ENCODE results near the gene CDKN2B-AS1. TPM values are rescaled to one million over a fixed set of nuclear protein-coding genes. Genes with fewer than 3 reads are reported as not detected.

The CDKN2B-AS1 gene
- total RNA-seq, 1 experiment from 2014 or later = 0.24 TPM

DNA sequence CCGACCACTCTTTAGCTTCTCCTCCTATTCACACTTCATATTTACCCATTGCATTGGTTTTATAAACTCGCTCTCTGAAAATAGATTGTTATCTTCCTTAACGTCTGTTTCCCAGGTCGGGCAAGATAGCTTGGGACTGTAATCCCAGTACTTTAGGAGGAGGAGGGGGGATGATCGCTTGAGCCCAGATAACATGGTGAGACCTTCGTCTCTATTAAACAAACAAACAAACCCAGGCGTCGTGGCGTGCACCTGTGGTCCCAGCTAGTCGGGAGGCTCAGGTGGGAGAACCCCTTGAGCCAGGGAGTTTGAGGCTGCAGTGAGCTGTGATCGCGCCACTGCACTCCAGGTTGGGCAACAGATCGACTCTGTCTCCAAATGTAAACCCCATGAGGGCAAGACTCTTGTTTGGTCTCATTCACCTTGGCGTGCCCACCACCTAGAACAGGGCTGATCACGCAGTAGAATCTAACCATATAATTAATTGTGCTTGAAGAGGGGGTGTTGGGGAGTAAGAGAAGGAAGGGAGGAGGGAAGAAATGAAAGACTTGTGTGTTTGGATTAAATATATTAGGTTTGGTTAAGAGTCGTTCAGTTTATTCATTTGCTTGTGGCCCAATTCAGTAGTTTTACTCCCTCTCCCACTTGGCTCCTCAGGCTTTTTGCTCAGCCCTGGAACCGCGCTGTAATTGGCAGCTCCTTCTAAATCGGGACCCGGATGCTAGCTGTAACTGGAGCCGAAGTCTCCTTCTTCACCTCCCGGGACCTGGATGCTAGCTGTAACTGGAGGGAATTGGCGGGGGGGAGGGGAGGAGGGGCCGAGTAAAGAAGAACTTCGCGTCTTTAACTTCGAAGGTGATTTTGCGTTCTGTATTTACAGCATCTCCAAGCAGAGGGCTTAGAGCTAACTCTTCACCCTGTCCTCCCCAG is 25.3 kb upstream of the CDKN2B-AS1 start (continued):
- no peak for TF ChIP-seq NFYB (CRISPR knock-in tag; conservative IDR thresholded peaks at IDR 0.05; ENCODE audit: low read depth)
- no peak for TF ChIP-seq SMAD4 (CRISPR knock-in tag; IDR thresholded peaks at IDR 0.05)

DNA sequence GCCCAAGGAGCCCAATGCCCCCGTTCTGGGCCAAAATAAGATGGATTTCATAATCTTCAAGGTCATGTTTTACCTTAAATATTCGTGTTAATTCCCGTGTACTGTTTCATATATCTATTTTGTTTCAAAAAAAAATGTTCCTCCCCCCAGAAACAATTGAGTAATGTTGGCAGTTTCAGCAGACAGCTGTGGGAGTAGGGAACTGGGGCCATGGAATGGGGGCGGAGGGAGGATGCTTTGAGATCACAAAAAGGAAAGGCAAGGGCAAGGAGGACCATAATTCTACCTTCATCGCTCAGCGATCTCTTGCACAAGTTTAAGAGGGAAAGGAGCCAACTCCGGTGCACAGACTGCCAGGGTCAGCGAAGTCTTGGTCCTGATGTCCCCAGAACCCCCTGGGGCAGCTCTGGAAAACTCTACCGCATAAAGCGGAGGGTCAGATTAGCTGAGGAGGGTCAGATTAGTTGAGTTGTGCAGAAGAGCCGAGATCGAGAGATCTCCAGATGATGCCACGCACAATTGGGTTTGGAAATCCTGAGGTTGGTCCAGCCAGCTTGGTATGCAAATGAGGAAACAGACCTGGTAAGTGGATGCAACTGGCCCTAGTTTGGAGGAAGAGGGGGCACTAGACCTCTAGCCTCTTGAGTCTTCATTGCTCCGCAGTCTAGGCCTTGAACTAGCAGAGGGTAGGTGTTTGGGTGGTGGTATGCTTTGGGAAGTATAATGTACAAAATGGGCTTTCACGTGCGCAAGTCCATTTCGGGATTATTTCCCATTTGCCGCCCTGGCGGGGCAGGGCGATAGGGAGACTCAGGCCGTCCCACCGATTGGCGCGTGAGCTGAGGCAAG is 24.4 kb upstream of the CDKN2B-AS1 start:
- Mint-ChIP-seq H3K9me3 (no peaks in the 10 kb centered on the region), H3K27ac (no peak overlapping the region), H3K4me1 (peaks cover 59% of the 10 kb centered on the region), H3K36me3 (no peaks in the 10 kb centered on the region), H3K27me3 (ENCODE audit: low read depth) (peaks cover 100% of the 10 kb centered on the region), H3K4me3 (peak overlapping the region; percentile 44)
- CTCF ChIA-PET = interaction anchor here (0.9 to 4.8 kb wide), 9 partner anchors 11 to 157 kb away, joined by 3 to 60 read pairs (median 4); partner anchors contain the start of genes CDKN2A, CDKN2B and CDKN2B-AS1
- peak; percentile 3 for ATAC-seq
- TF ChIP-seq SMAD4 (CRISPR knock-in tag; IDR thresholded peaks at IDR 0.05) (no peak), NFE2L1 (CRISPR knock-in tag; IDR thresholded peaks at IDR 0.05) (no peak), ZNF263 (CRISPR knock-in tag; IDR thresholded peaks at IDR 0.05; ENCODE audit: low read depth) (no peak), ZNF121 (CRISPR knock-in tag; IDR thresholded peaks at IDR 0.05) (no peak), MYBL2 (CRISPR knock-in tag; IDR thresholded peaks at IDR 0.05) (no peak), SP1 (CRISPR knock-in tag; conservative IDR thresholded peaks at IDR 0.05) (no peak), ZNF219 (CRISPR knock-in tag; IDR thresholded peaks at IDR 0.05; ENCODE audit: borderline replicate concordance) (no peak), FOXJ3 (CRISPR knock-in tag; IDR thresholded peaks at IDR 0.05; ENCODE audit: borderline replicate concordance) (no peak)
- TF ChIP-seq, protein P1, sequence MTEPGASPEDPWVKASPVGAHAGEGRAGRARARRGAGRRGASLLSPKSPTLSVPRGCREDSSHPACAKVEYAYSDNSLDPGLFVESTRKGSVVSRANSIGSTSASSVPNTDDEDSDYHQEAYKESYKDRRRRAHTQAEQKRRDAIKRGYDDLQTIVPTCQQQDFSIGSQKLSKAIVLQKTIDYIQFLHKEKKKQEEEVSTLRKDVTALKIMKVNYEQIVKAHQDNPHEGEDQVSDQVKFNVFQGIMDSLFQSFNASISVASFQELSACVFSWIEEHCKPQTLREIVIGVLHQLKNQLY (CRISPR knock-in tag; IDR thresholded peaks at IDR 0.05) = no peak
- TF ChIP-seq, protein P2, sequence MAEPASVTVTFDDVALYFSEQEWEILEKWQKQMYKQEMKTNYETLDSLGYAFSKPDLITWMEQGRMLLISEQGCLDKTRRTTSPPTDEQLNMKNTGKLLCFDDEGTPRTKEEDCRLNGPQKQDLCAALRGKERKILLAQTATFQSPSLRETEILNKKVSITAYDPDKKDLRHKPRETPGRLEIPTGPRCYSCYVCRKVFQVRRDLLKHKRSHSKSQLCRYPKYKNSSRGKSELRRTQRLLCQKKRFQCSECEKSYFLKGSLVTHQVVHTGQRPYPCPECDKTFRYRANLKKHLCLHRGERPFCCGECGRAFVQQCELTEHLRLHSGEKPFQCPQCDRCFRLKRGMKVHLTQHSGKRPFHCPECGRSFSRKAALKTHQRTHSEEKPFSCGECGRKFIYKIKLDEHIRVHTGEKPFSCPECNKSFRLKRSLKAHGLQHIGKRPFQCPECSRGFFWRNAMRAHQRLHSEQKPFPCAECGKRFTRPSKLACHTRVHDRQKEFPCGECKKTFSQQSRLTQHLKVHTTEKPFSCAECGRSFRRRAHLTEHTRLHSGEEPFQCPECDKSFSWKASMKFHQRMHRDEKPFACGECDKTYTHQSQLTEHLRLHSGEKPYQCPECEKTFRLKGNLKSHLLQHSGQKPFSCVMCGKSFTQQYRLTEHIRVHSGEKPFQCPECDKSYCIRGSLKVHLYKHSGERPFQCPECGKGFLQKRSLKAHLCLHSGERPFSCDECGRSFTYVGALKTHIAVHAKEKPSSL (CRISPR knock-in tag; conservative IDR thresholded peaks at IDR 0.05) = no peak
- TF ChIP-seq, protein P3, sequence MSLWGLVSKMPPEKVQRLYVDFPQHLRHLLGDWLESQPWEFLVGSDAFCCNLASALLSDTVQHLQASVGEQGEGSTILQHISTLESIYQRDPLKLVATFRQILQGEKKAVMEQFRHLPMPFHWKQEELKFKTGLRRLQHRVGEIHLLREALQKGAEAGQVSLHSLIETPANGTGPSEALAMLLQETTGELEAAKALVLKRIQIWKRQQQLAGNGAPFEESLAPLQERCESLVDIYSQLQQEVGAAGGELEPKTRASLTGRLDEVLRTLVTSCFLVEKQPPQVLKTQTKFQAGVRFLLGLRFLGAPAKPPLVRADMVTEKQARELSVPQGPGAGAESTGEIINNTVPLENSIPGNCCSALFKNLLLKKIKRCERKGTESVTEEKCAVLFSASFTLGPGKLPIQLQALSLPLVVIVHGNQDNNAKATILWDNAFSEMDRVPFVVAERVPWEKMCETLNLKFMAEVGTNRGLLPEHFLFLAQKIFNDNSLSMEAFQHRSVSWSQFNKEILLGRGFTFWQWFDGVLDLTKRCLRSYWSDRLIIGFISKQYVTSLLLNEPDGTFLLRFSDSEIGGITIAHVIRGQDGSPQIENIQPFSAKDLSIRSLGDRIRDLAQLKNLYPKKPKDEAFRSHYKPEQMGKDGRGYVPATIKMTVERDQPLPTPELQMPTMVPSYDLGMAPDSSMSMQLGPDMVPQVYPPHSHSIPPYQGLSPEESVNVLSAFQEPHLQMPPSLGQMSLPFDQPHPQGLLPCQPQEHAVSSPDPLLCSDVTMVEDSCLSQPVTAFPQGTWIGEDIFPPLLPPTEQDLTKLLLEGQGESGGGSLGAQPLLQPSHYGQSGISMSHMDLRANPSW (CRISPR knock-in tag; conservative IDR thresholded peaks at IDR 0.05; ENCODE audit: low read depth) = no peak
- TF ChIP-seq, protein P4, sequence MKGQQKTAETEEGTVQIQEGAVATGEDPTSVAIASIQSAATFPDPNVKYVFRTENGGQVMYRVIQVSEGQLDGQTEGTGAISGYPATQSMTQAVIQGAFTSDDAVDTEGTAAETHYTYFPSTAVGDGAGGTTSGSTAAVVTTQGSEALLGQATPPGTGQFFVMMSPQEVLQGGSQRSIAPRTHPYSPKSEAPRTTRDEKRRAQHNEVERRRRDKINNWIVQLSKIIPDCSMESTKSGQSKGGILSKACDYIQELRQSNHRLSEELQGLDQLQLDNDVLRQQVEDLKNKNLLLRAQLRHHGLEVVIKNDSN (CRISPR knock-in tag; IDR thresholded peaks at IDR 0.05) = no peak
- TF ChIP-seq, protein P5, sequence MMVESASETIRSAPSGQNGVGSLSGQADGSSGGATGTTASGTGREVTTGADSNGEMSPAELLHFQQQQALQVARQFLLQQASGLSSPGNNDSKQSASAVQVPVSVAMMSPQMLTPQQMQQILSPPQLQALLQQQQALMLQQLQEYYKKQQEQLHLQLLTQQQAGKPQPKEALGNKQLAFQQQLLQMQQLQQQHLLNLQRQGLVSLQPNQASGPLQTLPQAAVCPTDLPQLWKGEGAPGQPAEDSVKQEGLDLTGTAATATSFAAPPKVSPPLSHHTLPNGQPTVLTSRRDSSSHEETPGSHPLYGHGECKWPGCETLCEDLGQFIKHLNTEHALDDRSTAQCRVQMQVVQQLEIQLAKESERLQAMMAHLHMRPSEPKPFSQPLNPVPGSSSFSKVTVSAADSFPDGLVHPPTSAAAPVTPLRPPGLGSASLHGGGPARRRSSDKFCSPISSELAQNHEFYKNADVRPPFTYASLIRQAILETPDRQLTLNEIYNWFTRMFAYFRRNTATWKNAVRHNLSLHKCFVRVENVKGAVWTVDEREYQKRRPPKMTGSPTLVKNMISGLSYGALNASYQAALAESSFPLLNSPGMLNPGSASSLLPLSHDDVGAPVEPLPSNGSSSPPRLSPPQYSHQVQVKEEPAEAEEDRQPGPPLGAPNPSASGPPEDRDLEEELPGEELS (CRISPR knock-in tag; IDR thresholded peaks at IDR 0.05) = no peak
- POLR2A ChIA-PET = interaction anchor here (1.0 kb wide), 1 partner anchor 167 kb away, joined by 3 read pairs; no protein-coding TSS in a partner anchor
- DNase-seq (ENCODE audit: low spot score) = no peak
